ENCODE results near the gene TIMM17A. TPM values are rescaled to one million over a fixed set of nuclear protein-coding genes. Genes with fewer than 3 reads are reported as not detected.

Gene TIMM17A
- total and polyA plus RNA-seq, 2 donors from 2014 or later, result 40.8 to 73.2 TPM

- no peak for TF ChIP-seq CTCF (IDR thresholded peaks at IDR 0.05; ENCODE audit: borderline replicate concordance, extremely low read depth, insufficient read depth)
- Histone ChIP-seq H3K9me3 (ENCODE audit: control insufficient read depth in 2 of 3, insufficient read depth in 1 of 3, low read length in 3 of 3) (no peaks in the 10 kb centered on the region), H3K27me3 (ENCODE audit: control insufficient read depth, insufficient read depth, low read length) (no peaks in the 10 kb centered on the region), H3K4me3 (ENCODE audit: low read length in 3 of 3) (no peak overlapping the region), H3K9ac (ENCODE audit: low read length in 3 of 3) (no peak overlapping the region), H3K27ac (ENCODE audit: low read depth in 2 of 2, low read length in 2 of 2) (no peak overlapping the region), H3K4me1 (ENCODE audit: control insufficient read depth in 2 of 3, insufficient read depth in 2 of 3, low read depth in 1 of 3, low read length in 3 of 3) (no peaks in the 10 kb centered on the region), H3K36me3 (ENCODE audit: control insufficient read depth in 2 of 3, insufficient read depth in 3 of 3, low read length in 3 of 3) (peaks cover 8 to 39% (median 32%) of the 10 kb centered on the region in 3 donors)
- no peak for DNase-seq
- no peak for FAIRE-seq
- intact Hi-C loops (cut with DNase I), result loop anchor here (5.0 kb wide), 1 partner anchor 130 kb away; no protein-coding TSS in a partner anchor
Observed at GRCh38 chr1:202002507-202002906, 47.2 kb downstream of the TIMM17A start.

GRCh38 chr1:202004711-202005110 lies 49.4 kb downstream of the TIMM17A start:
- H3K27ac ChIP-seq (ENCODE audit: low read depth in 2 of 2, low read length in 2 of 2), result no peak overlapping the region
- DNase-seq (no peak), FAIRE-seq (no peak)
- H3K4me3 ChIP-seq (ENCODE audit: low read length in 3 of 3), result no peak overlapping the region
- H3K4me1 ChIP-seq (ENCODE audit: control insufficient read depth in 2 of 3, insufficient read depth in 2 of 3, low read depth in 1 of 3, low read length in 3 of 3), result peaks cover 2 to 7% (median 5%) of the 10 kb centered on the region in 3 donors
- H3K27me3 ChIP-seq (ENCODE audit: control insufficient read depth, insufficient read depth, low read length), result no peaks in the 10 kb centered on the region
- intact Hi-C loops (cut with DNase I), result loop anchor here (5.0 kb wide), 1 partner anchor 128 kb away; no protein-coding TSS in a partner anchor
- no peak overlapping the region for H3K9ac ChIP-seq (ENCODE audit: low read length in 3 of 3)
- TF ChIP-seq CTCF (IDR thresholded peaks at IDR 0.05; ENCODE audit: borderline replicate concordance, extremely low read depth, insufficient read depth), result no peak
- no peaks in the 10 kb centered on the region for H3K9me3 ChIP-seq (ENCODE audit: control insufficient read depth in 2 of 3, insufficient read depth in 1 of 3, low read length in 3 of 3)
- peaks cover 8 to 38% (median 32%) of the 10 kb centered on the region in 3 donors for H3K36me3 ChIP-seq (ENCODE audit: control insufficient read depth in 2 of 3, insufficient read depth in 3 of 3, low read length in 3 of 3)

- peak; percentile 47 for FAIRE-seq
Observed at GRCh38 chr1:202005958-202006357, 50.7 kb downstream of the TIMM17A start.

More at GRCh38 chr1:202005958-202006357, 50.7 kb downstream of the TIMM17A start:
- H3K4me3 ChIP-seq (ENCODE audit: low read length in 3 of 3), result no peak overlapping the region
- no peaks in the 10 kb centered on the region for H3K27me3 ChIP-seq (ENCODE audit: control insufficient read depth, insufficient read depth, low read length)
- H3K36me3 ChIP-seq (ENCODE audit: control insufficient read depth in 2 of 3, insufficient read depth in 3 of 3, low read length in 3 of 3), result peaks cover 7 to 31% (median 24%) of the 10 kb centered on the region in 3 donors
- peak in 1 of 5 donors; percentile 50 for DNase-seq
- no peaks in the 10 kb centered on the region for H3K9me3 ChIP-seq (ENCODE audit: control insufficient read depth in 2 of 3, insufficient read depth in 1 of 3, low read length in 3 of 3)
- peaks cover 5 to 11% (median 6%) of the 10 kb centered on the region in 3 donors for H3K4me1 ChIP-seq (ENCODE audit: control insufficient read depth in 2 of 3, insufficient read depth in 2 of 3, low read depth in 1 of 3, low read length in 3 of 3)
- intact Hi-C loops (cut with DNase I), result no loop called here
- TF ChIP-seq CTCF (IDR thresholded peaks at IDR 0.05; ENCODE audit: borderline replicate concordance, extremely low read depth, insufficient read depth), result peak; percentile 36
- no peak overlapping the region for H3K9ac ChIP-seq (ENCODE audit: low read length in 3 of 3)
- no peak overlapping the region for H3K27ac ChIP-seq (ENCODE audit: low read depth in 2 of 2, low read length in 2 of 2)

Measured in kidney (tissue), 14 donors.